ENCODE measurements around the gene SMCO3. TPM values are rescaled to one million over a fixed set of nuclear protein-coding genes. Genes with fewer than 3 reads are reported as not detected.

Gene SMCO3
- total RNA-seq, 1 experiment from 2014 or later, result not detected

- TF ChIP-seq USF2 (CRISPR knock-in tag; IDR thresholded peaks at IDR 0.05) (no peak), NR1H2 (CRISPR knock-in tag; IDR thresholded peaks at IDR 0.05) (no peak), ZNF121 (CRISPR knock-in tag; IDR thresholded peaks at IDR 0.05) (no peak), ETV6 (CRISPR knock-in tag; IDR thresholded peaks at IDR 0.05) (no peak)
Observed at GRCh38 chr12:14810167-14810952, 3.6 kb downstream of the SMCO3 start (continued).

GRCh38 chr12:14803830-14804160, 10.2 kb downstream of the SMCO3 start:
- Mint-ChIP-seq H3K4me3 (no peak overlapping the region), H3K27ac (no peak overlapping the region), H3K36me3 (peaks cover 12% of the 10 kb centered on the region), H3K27me3 (ENCODE audit: low read depth) (no peaks in the 10 kb centered on the region), H3K4me1 (peaks cover 17% of the 10 kb centered on the region), H3K9me3 (no peaks in the 10 kb centered on the region)
- POLR2A ChIA-PET, result interaction anchor here (0.5 to 3.0 kb wide), 8 partner anchors 12 to 785 kb away, joined by 3 to 23 read pairs (median 4); partner anchors contain the start of gene RERG
- CTCF ChIA-PET, result interaction anchor here (0.5 to 1.6 kb wide), 11 partner anchors 22 to 1096 kb away, joined by 3 to 8 read pairs (median 3); a partner anchor contains a TSS
- no peak for DNase-seq (ENCODE audit: low spot score)
- TF ChIP-seq IRF2 (CRISPR knock-in tag; IDR thresholded peaks at IDR 0.05; ENCODE audit: borderline replicate concordance, low read depth) (no peak), JAZF1 (CRISPR knock-in tag; IDR thresholded peaks at IDR 0.05) (no peak), SMAD3 (CRISPR knock-in tag; IDR thresholded peaks at IDR 0.05; ENCODE audit: borderline replicate concordance) (no peak)
- peak; percentile 1 for ATAC-seq

GRCh38 chr12:14803011-14803829, 10.8 kb downstream of the SMCO3 start, which contains the start of the genes C12orf60 and WBP11:
Gene C12orf60 (plus strand): TSS chr12:14803670. CDS start chr12:14822936, 19,266 bp downstream.
Gene WBP11 (minus strand): TSS chr12:14803478. CDS start chr12:14801383, 2,095 bp downstream.
- DNase-seq (ENCODE audit: low spot score), result peak; percentile 87
- Mint-ChIP-seq H3K4me3 (no peak within 1 kb of the TSS), H3K4me1 (peaks cover 17% of the 10 kb centered on the region), H3K27ac (no peak within 1 kb of the TSS; the same call in 1 of the 2 replicates), H3K27me3 (ENCODE audit: low read depth) (no peaks in the 10 kb centered on the region), H3K36me3 (peaks cover 18% of the 10 kb centered on the region), H3K9me3 (no peaks in the 10 kb centered on the region)
- ChIA-PET CTCF (interaction anchor here (0.5 to 1.6 kb wide), 13 partner anchors 21 to 1096 kb away, joined by 3 to 8 read pairs (median 3); a partner anchor contains a TSS), POLR2A (interaction anchor here (0.5 to 3.0 kb wide), 10 partner anchors 8 to 785 kb away, joined by 3 to 23 read pairs (median 4); partner anchors contain the start of gene RERG)
- peak; percentile 99 for ATAC-seq
- 0 out of 2 replicates have a peak, but pooled peaks have one; percentile 20 for TF ChIP-seq SP1 (CRISPR knock-in tag; conservative IDR thresholded peaks at IDR 0.05)
- no peak for TF ChIP-seq ZNF281 (CRISPR knock-in tag; IDR thresholded peaks at IDR 0.05)
- peak; percentile 80 for TF ChIP-seq NFYB (CRISPR knock-in tag; conservative IDR thresholded peaks at IDR 0.05; ENCODE audit: low read depth)
- 0 out of 2 replicates have a peak, but pooled peaks have one; percentile 30 for TF ChIP-seq PREB (CRISPR knock-in tag; IDR thresholded peaks at IDR 0.05; ENCODE audit: borderline replicate concordance)
- TF ChIP-seq TEAD4 (CRISPR knock-in tag; IDR thresholded peaks at IDR 0.05), result 0 out of 2 replicates have a peak, but pooled peaks have one; percentile 7
- TF ChIP-seq MAX (CRISPR knock-in tag; IDR thresholded peaks at IDR 0.05), result peak; percentile 62
- no peak for TF ChIP-seq MYBL2 (CRISPR knock-in tag; IDR thresholded peaks at IDR 0.05)
- no peak for TF ChIP-seq CBFB (CRISPR knock-in tag; IDR thresholded peaks at IDR 0.05; ENCODE audit: low read depth)
- no peak for TF ChIP-seq CTCF (IDR thresholded peaks at IDR 0.05)
- 0 out of 2 replicates have a peak, but pooled peaks have one; percentile 53 for TF ChIP-seq ZNF232 (CRISPR knock-in tag; IDR thresholded peaks at IDR 0.05)
- TF ChIP-seq ETV6 (CRISPR knock-in tag; IDR thresholded peaks at IDR 0.05), result peak; percentile 78
- TF ChIP-seq JUN (CRISPR knock-in tag; IDR thresholded peaks at IDR 0.05), result peak; percentile 67; the same call in 1 of the 2 replicates
- peak; percentile 59 for TF ChIP-seq GABPB1 (CRISPR knock-in tag; IDR thresholded peaks at IDR 0.05)
- no peak for TF ChIP-seq RORB (CRISPR knock-in tag; IDR thresholded peaks at IDR 0.05)

Measured in WTC11 (cell line).